A549 (cell line): ENCODE results near the gene DLGAP1. TPM values are rescaled to one million over a fixed set of nuclear protein-coding genes. Genes with fewer than 3 reads are reported as not detected.
A peak's percentile ranks its signal among the peaks of the same experiment; 100 is the strongest.

Source experiments
- ATAC-seq, 2 experiments: fragments of 200-7000 bp in 1 of 2; fragments of >200 bp in 1 of 2; cut with Nextera tagmentation in 1 of 2; cut with Tn5 transposase in 1 of 2; 3 replicates each; pipeline versions ENCODE4 v1.8.0 to v1.9.1; 2018 to 2020; ENCODE audit warnings: mild to moderate bottlenecking in 1 of 2, moderate library complexity in 1 of 2
- CTCF ChIA-PET: fragments of 300-600 bp; sonication (Branson Sonifier 250); formaldehyde crosslinking; extraction: SDS; loops from one replicate; lab custom pipeline; 2021; ENCODE audit warnings: antibody characterized with exemption, inconsistent platforms; lab: Yijun Ruan, JAX
- POLR2A ChIA-PET: fragments of 350-600 bp; formaldehyde crosslinking; extraction: SDS; loops from one replicate; lab custom pipeline; 2021; ENCODE audit warnings: antibody characterized with exemption, inconsistent platforms; lab: Yijun Ruan, JAX
- DNase-seq, 2 experiments: peaks; one replicate each; pipeline versions ENCODE4 v3.0.0 to v3.0.0-alpha.2; 2011 to 2016; ENCODE audit warnings: low read depth in 1 of 2, low spot score in 1 of 2
- FAIRE-seq: peaks from 2 replicates; lab custom pipeline; 2011; peaks lifted over from hg19 to GRCh38; lab: Jason Lieb, UNC
- H3K27ac ChIP-seq, 2 experiments: fragments of >200 bp; sonication (Bioruptor Twin); formaldehyde crosslinking; 3 replicates each; pipeline ENCODE4 v1.5.1; 2016 to 2017
- H3K4me1 ChIP-seq: fragments of >200 bp; sonication (Bioruptor Twin); formaldehyde crosslinking; 3 replicates; pipeline ENCODE4 v1.6.1; 2016
- H3K4me2 ChIP-seq: fragments of >200 bp; sonication (Bioruptor Twin); formaldehyde crosslinking; 3 replicates; pipeline ENCODE4 v1.6.1; 2016
- H3K4me3 ChIP-seq: fragments of >200 bp; sonication (Bioruptor Twin); formaldehyde crosslinking; 3 replicates; pipeline ENCODE4 v1.5.1; 2016
- H3K9me3 ChIP-seq: fragments of >200 bp; sonication (Bioruptor Twin); formaldehyde crosslinking; 3 replicates; pipeline ENCODE4 v1.6.1; 2016
- CBX8 ChIP-seq: fragments of 200-600 bp; sonication (generic); IDR thresholded peaks from 2 replicates; pipeline ENCODE4 v1.6.1; 2016
- CEBPB ChIP-seq, 2 experiments: fragments of >200 bp in 1 of 2; sonication (Bioruptor Twin) in 1 of 2; formaldehyde crosslinking in 1 of 2; IDR thresholded peaks; 2 replicates each; pipeline ENCODE4 v1.6.1; 2012 to 2016
- CHD4 ChIP-seq: fragments of 200-600 bp; sonication (generic); IDR thresholded peaks from 2 replicates; pipeline ENCODE4 v1.6.1; 2016; ENCODE audit warnings: antibody characterized with exemption, mild to moderate bottlenecking, borderline replicate concordance
- HEYL ChIP-seq: fragments of 250-450 bp; sonication (Bioruptor Pico); IDR thresholded peaks from 2 replicates; pipeline ENCODE4 v1.8.0; 2021; ENCODE audit warnings: mild to moderate bottlenecking, moderate library complexity
- HOXA7 ChIP-seq: fragments of 250-450 bp; sonication (Bioruptor Pico); IDR thresholded peaks from 2 replicates; pipeline ENCODE4 v1.5.0; 2020; ENCODE audit warnings: mild to moderate bottlenecking, moderate library complexity
- JUNB ChIP-seq: fragments of >200 bp; sonication (Bioruptor Twin); formaldehyde crosslinking; IDR thresholded peaks from 2 replicates; pipeline ENCODE4 v1.6.1; 2016
- KDM1A ChIP-seq: fragments of 200-600 bp; sonication (generic); IDR thresholded peaks from 2 replicates; pipeline ENCODE4 v1.6.1; 2016; ENCODE audit warnings: low read depth, mild to moderate bottlenecking
- MAZ ChIP-seq: fragments of 150-350 bp; IDR thresholded peaks from 2 replicates; pipeline ENCODE4 v1.6.1; 2014; ENCODE audit warnings: antibody characterized with exemption, low read depth, low read length, borderline replicate concordance
- MYC ChIP-seq: IDR thresholded peaks from 2 replicates; pipeline ENCODE4 v1.6.1; 2012; ENCODE audit warnings: mild to moderate bottlenecking, inconsistent platforms, low read length, improper control_type of control experiment, borderline replicate concordance
- PHF8 ChIP-seq: fragments of 200-600 bp; sonication (generic); IDR thresholded peaks from 2 replicates; pipeline ENCODE4 v1.6.1; 2016; ENCODE audit warnings: low read depth, mild to moderate bottlenecking, antibody characterized with exemption, moderate library complexity, borderline replicate concordance
- POLR2AphosphoS2 ChIP-seq: conservative IDR thresholded peaks from 2 replicates; pipeline ENCODE4 v1.6.1; 2012; ENCODE audit warnings: low read length, improper control_type of control experiment, inconsistent platforms
- RARB ChIP-seq: fragments of 250-450 bp; sonication (Bioruptor Pico); IDR thresholded peaks from 2 replicates; pipeline ENCODE4 v1.8.0; 2021; ENCODE audit warnings: mild to moderate bottlenecking, moderate library complexity
- RFX5 ChIP-seq: fragments of 450-650 bp; IDR thresholded peaks from 2 replicates; pipeline ENCODE4 v1.7.1; 2014; ENCODE audit warnings: antibody characterized with exemption, mild to moderate bottlenecking, moderate library complexity
- SMC3 ChIP-seq: fragments of >200 bp; sonication (Bioruptor Twin); formaldehyde crosslinking; IDR thresholded peaks from 3 replicates; pipeline ENCODE4 v1.6.1; 2018; ENCODE audit warnings: inconsistent platforms
- TFCP2L1 ChIP-seq: fragments of 250-450 bp; sonication (Bioruptor Pico); IDR thresholded peaks from 2 replicates; pipeline ENCODE4 v1.5.0; 2021; ENCODE audit warnings: mild to moderate bottlenecking
- TP53 ChIP-seq: fragments of 250-450 bp; sonication (Bioruptor Pico); IDR thresholded peaks from 2 replicates; pipeline ENCODE4 v1.5.0; 2021; ENCODE audit warnings: mild to moderate bottlenecking, moderate library complexity
- ZC3H11A ChIP-seq: fragments of 450-650 bp; IDR thresholded peaks from 2 replicates; pipeline ENCODE4 v1.6.1; 2014; ENCODE audit warnings: antibody characterized with exemption, mild to moderate bottlenecking
- ZFP36 ChIP-seq: fragments of 450-650 bp; IDR thresholded peaks from 2 replicates; pipeline ENCODE4 v1.6.1; 2014; ENCODE audit warnings: borderline replicate concordance; ENCODE audit not compliant: partially characterized antibody
- ZNF302 ChIP-seq: fragments of 250-450 bp; sonication (Bioruptor Pico); IDR thresholded peaks from 2 replicates; pipeline ENCODE4 v1.9.0; 2021; ENCODE audit warnings: inconsistent platforms, mild to moderate bottlenecking, moderate library complexity
- WGBS: methylation state at CpG from one replicate; pipeline ENCODE4 v1.1.6; 2017; ENCODE audit errors: missing lambda C conversion rate; 5-methylcytosine and 5-hydroxymethylcytosine counted together
- polyA plus RNA-seq, 4 experiments: library from polyadenylated mRNA; depleted of rRNA in 3 of 4; stranded (reverse); fragments of >200 nt; fragmentation: RNase III in 1 of 4; extraction: RNeasy Plus Mini Kit Qiagen cat#74134 plus additional on column Dnase treatment in 1 of 4; gene quantifications; 2 replicates in 3 of 4; 3 replicates in 1 of 4; pipeline ENCODE4 v1.2.3, GENCODE V29; 2011 to 2017
- TF ChIP-seq, protein P1 (sequence below): IDR thresholded peaks from 2 replicates; pipeline ENCODE4 v1.6.1; 2012
- TF ChIP-seq, protein P2 (sequence below): fragments of >200 bp; sonication (Bioruptor Twin); formaldehyde crosslinking; IDR thresholded peaks from 3 replicates; pipeline ENCODE4 v1.6.1; 2016
- TF ChIP-seq, protein P3 (sequence below): fragments of 150-350 bp; IDR thresholded peaks from 2 replicates; pipeline ENCODE4 v1.6.1; 2014; ENCODE audit warnings: low read depth, mild to moderate bottlenecking, low read length
- TF ChIP-seq, protein P4 (sequence below): IDR thresholded peaks from 2 replicates; pipeline ENCODE4 v1.6.1; 2012; ENCODE audit warnings: low read depth, borderline replicate concordance
- TF ChIP-seq, protein P5 (sequence below): fragments of 250-450 bp; sonication (Bioruptor Pico); IDR thresholded peaks from 2 replicates; pipeline ENCODE4 v1.5.0; 2020; ENCODE audit warnings: low read depth, mild to moderate bottlenecking, moderate library complexity
- TF ChIP-seq, protein P6 (sequence below): fragments of >200 bp; sonication (Bioruptor Twin); formaldehyde crosslinking; IDR thresholded peaks from 3 replicates; pipeline ENCODE4 v1.5.1; 2016

The DLGAP1 gene
- polyA plus RNA-seq, 2 of the 4 experiments (the other 2 are of a cell fraction): 0.04 to 0.12 TPM

DNA sequence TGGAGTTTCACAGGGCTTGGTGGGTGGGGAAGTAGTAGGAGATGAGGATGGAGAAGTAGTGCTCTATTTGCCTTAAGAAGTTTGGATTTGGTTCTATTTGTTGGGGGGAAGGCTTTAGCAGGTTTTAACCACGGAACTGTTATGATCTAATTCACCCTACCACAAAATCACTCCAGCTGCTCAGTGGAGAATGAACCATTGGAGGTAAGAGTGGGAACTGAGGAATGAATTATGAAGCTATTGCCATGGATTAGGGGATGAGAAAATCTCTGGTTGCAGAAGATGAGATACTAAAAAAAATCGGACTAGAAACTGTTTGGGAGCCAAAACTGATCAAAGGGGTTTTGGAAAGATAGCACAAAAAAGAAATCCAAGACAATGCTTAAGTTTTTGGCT, 488.9 kb downstream of the DLGAP1 start:
- ChIA-PET POLR2A (interaction anchor here (2.0 kb wide), 1 partner anchor 17 kb away, joined by 11 read pairs; no protein-coding TSS in a partner anchor), CTCF (interaction anchor here (1.4 to 2.1 kb wide), 3 partner anchors 19 to 195 kb away, joined by 4 to 8 read pairs (median 7); no protein-coding TSS in a partner anchor)
- 53% methylated on average over 2 of the region's 2 CpGs for WGBS
- Histone ChIP-seq H3K9me3 (no peaks in the 10 kb centered on the region; the same call in 2 of the 3 replicates), H3K4me2 (peak overlapping the region; percentile 63), H3K4me1 (peaks cover 48% of the 10 kb centered on the region), H3K27ac (peak overlapping the region; percentile 86 to 89)
- no peak for ATAC-seq
- TF ChIP-seq, protein P1, sequence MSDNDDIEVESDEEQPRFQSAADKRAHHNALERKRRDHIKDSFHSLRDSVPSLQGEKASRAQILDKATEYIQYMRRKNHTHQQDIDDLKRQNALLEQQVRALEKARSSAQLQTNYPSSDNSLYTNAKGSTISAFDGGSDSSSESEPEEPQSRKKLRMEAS: no peak
- TF ChIP-seq CEBPB (IDR thresholded peaks at IDR 0.05) (no peak), MYC (no peak), ZC3H11A (no peak)
- TF ChIP-seq, protein P2, sequence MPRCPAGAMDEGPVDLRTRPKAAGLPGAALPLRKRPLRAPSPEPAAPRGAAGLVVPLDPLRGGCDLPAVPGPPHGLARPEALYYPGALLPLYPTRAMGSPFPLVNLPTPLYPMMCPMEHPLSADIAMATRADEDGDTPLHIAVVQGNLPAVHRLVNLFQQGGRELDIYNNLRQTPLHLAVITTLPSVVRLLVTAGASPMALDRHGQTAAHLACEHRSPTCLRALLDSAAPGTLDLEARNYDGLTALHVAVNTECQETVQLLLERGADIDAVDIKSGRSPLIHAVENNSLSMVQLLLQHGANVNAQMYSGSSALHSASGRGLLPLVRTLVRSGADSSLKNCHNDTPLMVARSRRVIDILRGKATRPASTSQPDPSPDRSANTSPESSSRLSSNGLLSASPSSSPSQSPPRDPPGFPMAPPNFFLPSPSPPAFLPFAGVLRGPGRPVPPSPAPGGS: no peak
- TF ChIP-seq, all 56 proteins: peak for 0
- FAIRE-seq (no peak), DNase-seq (no peak)
- H3K4me3 ChIP-seq: no peak overlapping the region

DNA sequence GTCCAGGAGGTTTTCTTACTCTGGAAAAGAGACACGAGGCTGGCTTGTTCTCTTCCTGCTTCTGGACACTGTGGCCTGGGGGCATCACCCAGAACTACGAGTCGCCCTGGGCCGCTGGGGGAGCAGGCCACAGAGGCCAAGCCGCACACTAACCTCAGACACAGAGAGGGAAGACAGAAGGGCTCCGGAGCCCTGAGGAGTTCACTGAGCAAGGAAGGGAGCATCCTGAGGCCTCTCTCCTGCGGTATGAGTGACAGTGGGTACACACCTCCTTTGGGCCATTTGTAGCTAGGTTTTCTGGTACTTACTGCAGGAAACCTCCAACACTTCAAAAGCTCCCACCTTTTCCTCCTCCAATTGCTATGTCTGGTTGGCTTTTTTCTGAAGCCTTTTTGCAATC, 494.1 kb downstream of the DLGAP1 start:
- no peaks in the 10 kb centered on the region; the same call in 2 of the 3 replicates for H3K9me3 ChIP-seq
- TF ChIP-seq, protein P2: no peak
- TF ChIP-seq POLR2AphosphoS2: no peak
- TF ChIP-seq RARB: no peak
- TF ChIP-seq MAZ: no peak
- ATAC-seq (no peak), DNase-seq (no peak), FAIRE-seq (no peak)
- whole genome bisulfite sequencing: 87% methylated on average over 3 of the region's 7 CpGs
- no peak overlapping the region for H3K4me2 ChIP-seq
- no peak overlapping the region for H3K4me3 ChIP-seq
- H3K27ac ChIP-seq: peak overlapping the region in 1 of 2 experiments; percentile 15; a peak in 2 of 6 replicates
- peaks cover 12% of the 10 kb centered on the region for H3K4me1 ChIP-seq
- POLR2A ChIA-PET: no interaction called here
- CTCF ChIA-PET: no interaction called here

DNA sequence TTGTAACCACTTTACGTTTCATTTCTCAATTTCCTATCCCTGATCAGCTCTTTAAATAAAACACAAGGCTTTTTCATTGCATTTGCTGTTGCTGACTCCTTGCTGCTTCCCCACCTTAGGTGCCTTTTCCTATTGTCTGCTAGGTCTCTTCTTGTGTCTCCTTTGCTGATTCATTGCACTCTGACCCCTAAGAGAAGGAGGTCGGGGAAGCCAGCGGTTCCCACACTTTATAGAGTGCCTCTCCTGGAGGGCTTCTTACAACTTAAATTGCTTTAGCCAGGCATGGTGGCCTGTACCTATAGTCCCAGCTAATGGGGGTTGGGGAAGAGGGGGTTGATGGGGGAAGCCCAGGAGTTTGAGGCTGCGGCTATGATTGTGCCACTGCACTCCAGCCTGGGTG, 495.0 kb downstream of the DLGAP1 start:
- CTCF ChIA-PET: interaction anchor here (0.9 kb wide), 1 partner anchor 13 kb away, joined by 3 read pairs; no protein-coding TSS in a partner anchor
- H3K4me1 ChIP-seq: peaks cover 4% of the 10 kb centered on the region; the same call in 1 of the 3 replicates

More for the DNA sequence above, 495.0 kb downstream of the DLGAP1 start:
- FAIRE-seq: no peak
- no peak for DNase-seq
- Histone ChIP-seq H3K4me2 (no peak overlapping the region), H3K4me3 (no peak overlapping the region), H3K27ac (peak overlapping the region in 1 of 2 experiments; percentile 15; a peak in 4 of 6 replicates), H3K9me3 (no peaks in the 10 kb centered on the region; the same call in 2 of the 3 replicates)
- ATAC-seq: no peak
- POLR2A ChIA-PET: no interaction called here
- 90% methylated on average over 4 of the region's 4 CpGs for WGBS
- TF ChIP-seq PHF8: no peak
- no peak for TF ChIP-seq TP53
- TF ChIP-seq HOXA7 (CRISPR knock-in tag): no peak
- no peak for TF ChIP-seq JUNB
- no peak for TF ChIP-seq HEYL (CRISPR knock-in tag)
- no peak for TF ChIP-seq TFCP2L1 (CRISPR knock-in tag)
- TF ChIP-seq, protein P3, sequence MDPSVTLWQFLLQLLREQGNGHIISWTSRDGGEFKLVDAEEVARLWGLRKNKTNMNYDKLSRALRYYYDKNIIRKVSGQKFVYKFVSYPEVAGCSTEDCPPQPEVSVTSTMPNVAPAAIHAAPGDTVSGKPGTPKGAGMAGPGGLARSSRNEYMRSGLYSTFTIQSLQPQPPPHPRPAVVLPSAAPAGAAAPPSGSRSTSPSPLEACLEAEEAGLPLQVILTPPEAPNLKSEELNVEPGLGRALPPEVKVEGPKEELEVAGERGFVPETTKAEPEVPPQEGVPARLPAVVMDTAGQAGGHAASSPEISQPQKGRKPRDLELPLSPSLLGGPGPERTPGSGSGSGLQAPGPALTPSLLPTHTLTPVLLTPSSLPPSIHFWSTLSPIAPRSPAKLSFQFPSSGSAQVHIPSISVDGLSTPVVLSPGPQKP: no peak
- TF ChIP-seq CHD4: no peak
- TF ChIP-seq KDM1A: no peak
- TF ChIP-seq POLR2AphosphoS2: no peak
- no peak for TF ChIP-seq CBX8
- TF ChIP-seq, protein P1: no peak
- TF ChIP-seq, protein P4, sequence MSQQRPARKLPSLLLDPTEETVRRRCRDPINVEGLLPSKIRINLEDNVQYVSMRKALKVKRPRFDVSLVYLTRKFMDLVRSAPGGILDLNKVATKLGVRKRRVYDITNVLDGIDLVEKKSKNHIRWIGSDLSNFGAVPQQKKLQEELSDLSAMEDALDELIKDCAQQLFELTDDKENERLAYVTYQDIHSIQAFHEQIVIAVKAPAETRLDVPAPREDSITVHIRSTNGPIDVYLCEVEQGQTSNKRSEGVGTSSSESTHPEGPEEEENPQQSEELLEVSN: no peak
- no peak for TF ChIP-seq RFX5
- no peak for TF ChIP-seq RARB
- TF ChIP-seq ZNF302 (CRISPR knock-in tag): no peak
- TF ChIP-seq, protein P5, sequence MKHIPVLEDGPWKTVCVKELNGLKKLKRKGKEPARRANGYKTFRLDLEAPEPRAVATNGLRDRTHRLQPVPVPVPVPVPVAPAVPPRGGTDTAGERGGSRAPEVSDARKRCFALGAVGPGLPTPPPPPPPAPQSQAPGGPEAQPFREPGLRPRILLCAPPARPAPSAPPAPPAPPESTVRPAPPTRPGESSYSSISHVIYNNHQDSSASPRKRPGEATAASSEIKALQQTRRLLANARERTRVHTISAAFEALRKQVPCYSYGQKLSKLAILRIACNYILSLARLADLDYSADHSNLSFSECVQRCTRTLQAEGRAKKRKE (CRISPR knock-in tag): no peak
- TF ChIP-seq, protein P6, sequence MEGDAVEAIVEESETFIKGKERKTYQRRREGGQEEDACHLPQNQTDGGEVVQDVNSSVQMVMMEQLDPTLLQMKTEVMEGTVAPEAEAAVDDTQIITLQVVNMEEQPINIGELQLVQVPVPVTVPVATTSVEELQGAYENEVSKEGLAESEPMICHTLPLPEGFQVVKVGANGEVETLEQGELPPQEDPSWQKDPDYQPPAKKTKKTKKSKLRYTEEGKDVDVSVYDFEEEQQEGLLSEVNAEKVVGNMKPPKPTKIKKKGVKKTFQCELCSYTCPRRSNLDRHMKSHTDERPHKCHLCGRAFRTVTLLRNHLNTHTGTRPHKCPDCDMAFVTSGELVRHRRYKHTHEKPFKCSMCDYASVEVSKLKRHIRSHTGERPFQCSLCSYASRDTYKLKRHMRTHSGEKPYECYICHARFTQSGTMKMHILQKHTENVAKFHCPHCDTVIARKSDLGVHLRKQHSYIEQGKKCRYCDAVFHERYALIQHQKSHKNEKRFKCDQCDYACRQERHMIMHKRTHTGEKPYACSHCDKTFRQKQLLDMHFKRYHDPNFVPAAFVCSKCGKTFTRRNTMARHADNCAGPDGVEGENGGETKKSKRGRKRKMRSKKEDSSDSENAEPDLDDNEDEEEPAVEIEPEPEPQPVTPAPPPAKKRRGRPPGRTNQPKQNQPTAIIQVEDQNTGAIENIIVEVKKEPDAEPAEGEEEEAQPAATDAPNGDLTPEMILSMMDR: no peak
- no peak for TF ChIP-seq SMC3
- TF ChIP-seq ZFP36: no peak
